Lung (tissue), 10 donors: Measurements from ENCODE around the gene USP17L21. TPM values are rescaled to one million over a fixed set of nuclear protein-coding genes. Genes with fewer than 3 reads are reported as not detected.
A peak's percentile ranks its signal among the peaks of the same experiment; 100 is the strongest.
"Not testable (repeated sequence)": the region's sequence is repeated elsewhere in the genome, so short reads cannot be mapped to it uniquely, and the experiment has no call there.

ENCODE experiments used
- ATAC-seq: fragments of 200-7000 bp; cut with Tn5 transposase; one replicate; pipeline ENCODE4 v1.9.1; 2020; ENCODE audit warnings: moderate number of reproducible peaks; ENCODE audit not compliant: insufficient read depth, low FRiP score
- DNase-seq, 3 donors: peaks; one replicate each; pipeline ENCODE4 v3.0.0-alpha.2; 2013 to 2017
- H3K27ac ChIP-seq, 2 donors: one replicate each; pipeline ENCODE4 v1.5.1; 2013; ENCODE audit warnings: mild to moderate bottlenecking in 2 of 2, moderate library complexity in 2 of 2, control low read depth in 1 of 2, inconsistent platforms in 1 of 2, low read depth in 1 of 2, low read length in 1 of 2
- H3K27me3 ChIP-seq, 3 donors: one replicate each; pipeline ENCODE4 v1.5.1; 2013; ENCODE audit warnings: low read length in 2 of 3; ENCODE audit not compliant: control insufficient read depth in 3 of 3, insufficient read depth in 3 of 3
- H3K36me3 ChIP-seq, 4 donors: one replicate each; pipeline ENCODE4 v1.5.1; 2013; ENCODE audit warnings: low read length in 4 of 4, mild to moderate bottlenecking in 1 of 4, moderate library complexity in 1 of 4; ENCODE audit not compliant: control insufficient read depth in 4 of 4, insufficient read depth in 4 of 4
- H3K4me1 ChIP-seq, 5 donors: one replicate each; pipeline ENCODE4 v1.5.1; 2013; ENCODE audit warnings: low read length in 5 of 5, mild to moderate bottlenecking in 2 of 5, moderate library complexity in 1 of 5; ENCODE audit not compliant: control insufficient read depth in 5 of 5, insufficient read depth in 5 of 5
- H3K4me3 ChIP-seq: one replicate; pipeline ENCODE4 v1.5.1; 2013; ENCODE audit warnings: mild to moderate bottlenecking, control low read depth, moderate library complexity
- H3K9ac ChIP-seq, 2 donors: one replicate each; pipeline ENCODE4 v1.5.1; 2013; ENCODE audit warnings: low read length in 2 of 2, control low read depth in 1 of 2; ENCODE audit not compliant: insufficient read depth in 1 of 2
- H3K9me3 ChIP-seq, 4 donors: one replicate each; pipeline ENCODE4 v1.5.1; 2013; ENCODE audit warnings: low read length in 3 of 4, mild to moderate bottlenecking in 1 of 4, moderate library complexity in 1 of 4; ENCODE audit not compliant: control insufficient read depth in 4 of 4, insufficient read depth in 3 of 4
- WGBS, 2 donors: extraction: QIAGEN DNeasy Blood & Tissue Kit; methylation state at CpG; one replicate each; pipeline ENCODE4 v1.1.7; 2013; 5-methylcytosine and 5-hydroxymethylcytosine counted together
- polyA plus RNA-seq, 2 donors: library from polyadenylated mRNA; stranded (reverse); fragments of 200-250 nt; gene quantifications; one replicate each; pipeline ENCODE4 v1.2.1, GENCODE V29; 2013
- total RNA-seq, 2 donors: library from RNA; depleted of rRNA in 1 of 2; stranded (reverse); fragments of >200 nt in 1 of 2; gene quantifications; one replicate each; pipeline ENCODE4 v1.2.1, GENCODE V29; 2014 to 2021
- donor health status: Bipolar disorder and iron deficiency.
- donor health status: healthy.
- donor health status: DM: yes; HTN: yes; CAD: no.

USP17L21 gene
- total and polyA plus RNA-seq, 4 donors: not detected

- not testable (repeated sequence) for H3K9me3 ChIP-seq, H3K4me3 ChIP-seq, H3K27ac ChIP-seq, H3K4me1 ChIP-seq, ATAC-seq, H3K36me3 ChIP-seq, H3K27me3 ChIP-seq, DNase-seq, H3K9ac ChIP-seq
- WGBS, 2 donors: 92% methylated on average over 5 of the region's 14 CpGs
Measured at GRCh38 chr4:9243579-9243978, 19.1 kb upstream of the USP17L21 start, which contains the start of gene USP17L17. USP17L17 (plus strand) TSS chr4:9243879; CDS start chr4:9243879, 0 bp downstream.

- H3K4me1 ChIP-seq, H3K9me3 ChIP-seq, H3K9ac ChIP-seq, H3K4me3 ChIP-seq, H3K36me3 ChIP-seq, H3K27ac ChIP-seq, ATAC-seq, H3K27me3 ChIP-seq: not testable (repeated sequence)
- 88 to 89% methylated on average over 14 to 15 of the region's 26 CpGs for WGBS, 2 donors
- DNase-seq: peak in 1 of 3 donors; percentile 12
Measured at GRCh38 chr4:9247953-9248680, 14.6 kb upstream of the USP17L21 start, which contains the start of gene USP17L18. USP17L18 (plus strand) TSS chr4:9248630; CDS start chr4:9248630, 0 bp downstream.

DNA sequence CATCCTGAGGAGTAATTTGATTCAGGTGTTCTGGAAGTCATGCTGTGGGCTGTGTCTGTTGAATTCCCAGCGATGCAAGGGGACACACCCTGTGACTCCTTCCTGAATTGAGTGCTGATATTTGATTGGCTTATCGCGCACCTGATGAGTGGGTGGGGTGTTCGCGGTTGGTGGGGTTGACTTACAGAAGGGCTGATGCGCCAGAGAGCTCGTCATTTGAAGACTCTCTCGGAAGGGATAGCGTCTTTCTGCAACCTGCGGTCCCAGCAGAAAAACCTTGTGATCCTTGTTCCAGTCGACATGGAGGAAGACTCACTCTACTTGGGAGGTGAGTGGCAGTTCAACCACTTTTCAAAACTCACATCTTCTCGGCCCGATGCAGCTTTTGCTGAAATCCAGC, 9.6 kb upstream of the USP17L21 start, which contains the start of gene USP17L19:
USP17L19 (plus strand) TSS at position 301 of the 400 bp plus-strand sequence; CDS start at position 301, 0 bp downstream.
- H3K4me3 ChIP-seq, H3K9me3 ChIP-seq, H3K36me3 ChIP-seq, ATAC-seq, H3K27ac ChIP-seq, H3K4me1 ChIP-seq, H3K9ac ChIP-seq, DNase-seq, H3K27me3 ChIP-seq: not testable (repeated sequence)
- no CpG with 5 or more reads among the region's 13 CpGs for WGBS, 2 donors

GRCh38 chr4:9257824-9258223, 4.8 kb upstream of the USP17L21 start, which contains the start of gene USP17L20:
USP17L20 (plus strand) TSS chr4:9258124; CDS start chr4:9258124, 0 bp downstream.
- H3K4me3 ChIP-seq, H3K27me3 ChIP-seq, H3K9me3 ChIP-seq, H3K27ac ChIP-seq, DNase-seq, ATAC-seq, H3K9ac ChIP-seq, H3K4me1 ChIP-seq, H3K36me3 ChIP-seq: not testable (repeated sequence)
- no CpG with 5 or more reads among the region's 15 CpGs for WGBS, 2 donors

DNA sequence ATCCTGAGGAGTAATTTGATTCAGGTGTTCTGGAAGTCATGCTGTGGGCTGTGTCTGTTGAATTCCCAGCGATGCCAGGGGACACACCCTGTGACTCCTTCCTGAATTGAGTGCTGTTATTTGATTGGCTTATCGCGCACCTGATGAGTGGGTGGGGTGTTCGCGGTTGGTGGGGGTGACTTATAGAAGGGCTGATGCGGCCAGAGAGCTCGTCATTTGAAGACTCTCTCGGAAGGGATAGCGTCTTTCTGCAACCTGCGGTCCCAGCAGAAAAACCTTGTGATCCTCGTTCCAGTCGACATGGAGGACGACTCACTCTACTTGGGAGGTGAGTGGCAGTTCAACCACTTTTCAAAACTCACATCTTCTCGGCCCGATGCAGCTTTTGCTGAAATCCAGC, 4.6 kb downstream of the USP17L21 start, which contains the start of gene USP17L22:
USP17L22 (plus strand) TSS at position 301 of the 400 bp plus-strand sequence; CDS start at position 301, 0 bp downstream.
- not testable (repeated sequence) for H3K4me1 ChIP-seq, H3K9ac ChIP-seq, H3K27me3 ChIP-seq, DNase-seq, H3K36me3 ChIP-seq, H3K9me3 ChIP-seq, H3K4me3 ChIP-seq, ATAC-seq, H3K27ac ChIP-seq
- WGBS, 2 donors: no CpG with 5 or more reads among the region's 15 CpGs

DNA sequence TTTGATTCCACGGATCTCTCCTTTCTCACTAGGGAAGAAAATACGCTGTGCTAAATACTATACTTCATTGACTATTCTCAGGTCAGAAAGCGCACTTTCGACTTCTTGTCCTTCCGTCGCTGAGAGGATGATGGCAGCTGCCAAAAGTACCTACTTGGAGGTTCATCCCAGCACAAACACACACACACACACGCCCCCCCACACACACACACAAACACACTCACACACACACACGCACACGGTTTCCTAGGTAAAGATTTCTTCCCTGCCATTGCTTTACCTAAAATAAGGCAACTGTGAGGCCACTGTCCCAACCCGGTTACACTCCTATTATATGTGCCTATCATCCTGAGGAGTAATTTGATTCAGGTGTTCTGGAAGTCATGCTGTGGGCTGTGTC, 9.0 kb downstream of the USP17L21 start:
- H3K27me3 ChIP-seq, H3K4me3 ChIP-seq, H3K27ac ChIP-seq, H3K9me3 ChIP-seq, H3K36me3 ChIP-seq, DNase-seq, H3K9ac ChIP-seq, ATAC-seq, H3K4me1 ChIP-seq: not testable (repeated sequence)
- WGBS, 2 donors: 83 to 85% methylated on average over 4 to 5 of the region's 10 CpGs

Other genes starting within 250 kb of the USP17L21 start
- gene FAM90A26, start 92.5 kb upstream of the USP17L21 start, total RNA-seq: not detected
- gene FAM90A26, start 92.5 kb upstream of the USP17L21 start, polyA plus RNA-seq: not detected
- gene USP17L10, start 52.2 kb upstream of the USP17L21 start, total RNA-seq: not detected
- gene USP17L10, start 52.2 kb upstream of the USP17L21 start, polyA plus RNA-seq: not detected
- gene USP17L11, start 47.5 kb upstream of the USP17L21 start, total RNA-seq: not detected
- gene USP17L11, start 47.5 kb upstream of the USP17L21 start, polyA plus RNA-seq: not detected
- not detected for gene USP17L12, start 42.7 kb upstream of the USP17L21 start, total RNA-seq
- not detected for gene USP17L12, start 42.7 kb upstream of the USP17L21 start, polyA plus RNA-seq
- not detected for gene USP17L13, start 38.0 kb upstream of the USP17L21 start, total RNA-seq
- gene USP17L13, start 38.0 kb upstream of the USP17L21 start, polyA plus RNA-seq: not detected
- gene USP17L15, start 28.5 kb upstream of the USP17L21 start, total RNA-seq: not detected
- not detected for gene USP17L15, start 28.5 kb upstream of the USP17L21 start, polyA plus RNA-seq
- gene USP17L17, start 19.0 kb upstream of the USP17L21 start, total RNA-seq: not detected
- gene USP17L17, start 19.0 kb upstream of the USP17L21 start, polyA plus RNA-seq: not detected
- gene USP17L18, start 14.2 kb upstream of the USP17L21 start, total RNA-seq: not detected
- gene USP17L18, start 14.2 kb upstream of the USP17L21 start, polyA plus RNA-seq: not detected
- not detected for gene USP17L19, start 9.5 kb upstream of the USP17L21 start, total RNA-seq
- gene USP17L19, start 9.5 kb upstream of the USP17L21 start, polyA plus RNA-seq: not detected
- gene USP17L20, start 4.7 kb upstream of the USP17L21 start, total RNA-seq: not detected
- gene USP17L20, start 4.7 kb upstream of the USP17L21 start, polyA plus RNA-seq: not detected
- not detected for gene USP17L22, start 4.7 kb downstream of the USP17L21 start, total RNA-seq
- gene USP17L22, start 4.7 kb downstream of the USP17L21 start, polyA plus RNA-seq: not detected
- gene USP17L24, start 62.3 kb downstream of the USP17L21 start, total RNA-seq: not detected
- gene USP17L24, start 62.3 kb downstream of the USP17L21 start, polyA plus RNA-seq: not detected
- not detected for gene USP17L25, start 67.0 kb downstream of the USP17L21 start, total RNA-seq
- gene USP17L25, start 67.0 kb downstream of the USP17L21 start, polyA plus RNA-seq: not detected
- not detected for gene USP17L26, start 71.8 kb downstream of the USP17L21 start, total RNA-seq
- gene USP17L26, start 71.8 kb downstream of the USP17L21 start, polyA plus RNA-seq: not detected
- gene USP17L5, start 76.5 kb downstream of the USP17L21 start, total RNA-seq: not detected
- not detected for gene USP17L5, start 76.5 kb downstream of the USP17L21 start, polyA plus RNA-seq
- gene USP17L27, start 81.3 kb downstream of the USP17L21 start, total RNA-seq: not detected
- gene USP17L27, start 81.3 kb downstream of the USP17L21 start, polyA plus RNA-seq: not detected
- gene USP17L28, start 86.0 kb downstream of the USP17L21 start, total RNA-seq: not detected
- gene USP17L28, start 86.0 kb downstream of the USP17L21 start, polyA plus RNA-seq: not detected
- gene USP17L29, start 90.8 kb downstream of the USP17L21 start, total RNA-seq: not detected
- not detected for gene USP17L29, start 90.8 kb downstream of the USP17L21 start, polyA plus RNA-seq
- not detected for gene USP17L30, start 100.3 kb downstream of the USP17L21 start, total RNA-seq
- gene USP17L30, start 100.3 kb downstream of the USP17L21 start, polyA plus RNA-seq: not detected
- gene DEFB131A, start 181.5 kb downstream of the USP17L21 start, total RNA-seq: not detected
- gene DEFB131A, start 181.5 kb downstream of the USP17L21 start, polyA plus RNA-seq: not detected